OCI-LY3 (cell line): ENCODE data around the gene PRRT1.

ENCODE experiments used
- EZH2phosphoT487 ChIP-seq: fragments of 200-600 bp; shearing (Covaris generic); IDR thresholded peaks from 2 replicates; pipeline ENCODE4 v1.6.1; 2018; ENCODE audit warnings: antibody characterized with exemption, mixed run types, low read depth
- TF ChIP-seq, protein P1 (sequence below): fragments of 200-600, 300-600 bp; sonication (generic); IDR thresholded peaks from 2 replicates; pipeline ENCODE4 v1.5.1; 2014; ENCODE audit warnings: antibody characterized with exemption, low read length, low read depth

DNA sequence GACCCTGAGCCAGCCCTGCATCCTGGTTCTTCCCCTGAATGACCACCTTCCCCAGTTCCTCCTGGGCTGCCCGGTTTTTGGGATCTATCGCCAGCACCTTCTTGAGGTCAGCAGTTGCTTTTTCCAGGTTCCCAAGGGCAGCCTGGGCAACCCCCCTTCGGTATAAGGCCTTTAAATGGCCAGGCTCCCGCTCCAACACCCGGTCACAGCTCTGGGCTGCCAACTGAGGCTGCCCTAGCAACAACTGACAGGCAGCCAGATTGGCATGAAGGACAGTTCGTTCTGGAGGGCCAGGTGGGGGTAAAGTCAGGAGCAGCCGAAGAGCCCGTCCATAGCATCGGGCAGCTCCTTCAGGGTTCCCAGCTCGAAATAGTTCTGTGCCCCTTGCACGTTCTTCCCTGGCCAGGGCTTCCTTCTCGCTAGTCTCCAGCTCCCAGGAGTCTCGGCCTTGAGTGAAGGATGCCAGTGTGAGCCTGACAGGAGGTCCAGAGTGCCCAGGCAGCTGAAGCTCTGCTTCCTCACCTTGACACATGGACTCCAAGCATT is 22.9 kb downstream of the PRRT1 start:
- TF ChIP-seq, protein P1, sequence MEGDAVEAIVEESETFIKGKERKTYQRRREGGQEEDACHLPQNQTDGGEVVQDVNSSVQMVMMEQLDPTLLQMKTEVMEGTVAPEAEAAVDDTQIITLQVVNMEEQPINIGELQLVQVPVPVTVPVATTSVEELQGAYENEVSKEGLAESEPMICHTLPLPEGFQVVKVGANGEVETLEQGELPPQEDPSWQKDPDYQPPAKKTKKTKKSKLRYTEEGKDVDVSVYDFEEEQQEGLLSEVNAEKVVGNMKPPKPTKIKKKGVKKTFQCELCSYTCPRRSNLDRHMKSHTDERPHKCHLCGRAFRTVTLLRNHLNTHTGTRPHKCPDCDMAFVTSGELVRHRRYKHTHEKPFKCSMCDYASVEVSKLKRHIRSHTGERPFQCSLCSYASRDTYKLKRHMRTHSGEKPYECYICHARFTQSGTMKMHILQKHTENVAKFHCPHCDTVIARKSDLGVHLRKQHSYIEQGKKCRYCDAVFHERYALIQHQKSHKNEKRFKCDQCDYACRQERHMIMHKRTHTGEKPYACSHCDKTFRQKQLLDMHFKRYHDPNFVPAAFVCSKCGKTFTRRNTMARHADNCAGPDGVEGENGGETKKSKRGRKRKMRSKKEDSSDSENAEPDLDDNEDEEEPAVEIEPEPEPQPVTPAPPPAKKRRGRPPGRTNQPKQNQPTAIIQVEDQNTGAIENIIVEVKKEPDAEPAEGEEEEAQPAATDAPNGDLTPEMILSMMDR, result no peak
- TF ChIP-seq EZH2phosphoT487, result no peak
